ENCODE measurements around the gene PRDX5. TPM values are rescaled to one million over a fixed set of nuclear protein-coding genes. Genes with fewer than 3 reads are reported as not detected.
A peak's percentile ranks its signal among the peaks of the same experiment; 100 is the strongest.

Gene PRDX5
- total and polyA plus RNA-seq, 9 of the 15 experiments (the other 6 are each of a cell fraction or from before 2014, with no cell fraction given): 40.8 to 327 (median 204) TPM

- peak; percentile 67 for TF ChIP-seq ZBTB40 (IDR thresholded peaks at IDR 0.05)
- no peak for TF ChIP-seq ZBTB40 (CRISPR knock-in tag; IDR thresholded peaks at IDR 0.05)
- peak; percentile 82; the same call in 1 of the 2 replicates for TF ChIP-seq MCM3 (IDR thresholded peaks at IDR 0.05)
- TF ChIP-seq ZBTB17 (CRISPR knock-in tag; IDR thresholded peaks at IDR 0.05): peak; percentile 59; the same call in 1 of the 2 replicates
- peak; percentile 79 for TF ChIP-seq BCOR (IDR thresholded peaks at IDR 0.05)
- TF ChIP-seq ZNF561 (CRISPR knock-in tag; conservative IDR thresholded peaks at IDR 0.05): no peak
- peak; percentile 79 for TF ChIP-seq HNRNPL (IDR thresholded peaks at IDR 0.05; ENCODE audit: low read depth, low read length)
- TF ChIP-seq ELF2 (CRISPR knock-in tag; IDR thresholded peaks at IDR 0.05): no peak
- TF ChIP-seq CHD2 (IDR thresholded peaks at IDR 0.05; ENCODE audit: low read depth, low read length): no peak
- no peak for TF ChIP-seq HNRNPLL (IDR thresholded peaks at IDR 0.05; ENCODE audit: low read depth, low read length, poor library complexity, severe bottlenecking)
- no peak for TF ChIP-seq ASH1L (IDR thresholded peaks at IDR 0.05; ENCODE audit: borderline replicate concordance, low read depth, partially characterized antibody)
- TF ChIP-seq ZNF224 (CRISPR knock-in tag; IDR thresholded peaks at IDR 0.05): no peak
- no peak for TF ChIP-seq GTF2B (IDR thresholded peaks at IDR 0.05; ENCODE audit: extremely low read depth, insufficient read length)
- peak; percentile 95 for TF ChIP-seq ZNF592 (IDR thresholded peaks at IDR 0.05)
Observed at GRCh38 chr11:64331569-64332371, 13.8 kb downstream of the PRDX5 start (continued).
